Fibroblast of lung (primary cell): Measurements from ENCODE around the gene VPS11.

Source experiments
- CTCF ChIP-seq, 2 donors: IDR thresholded peaks in 1 of 2; conservative IDR thresholded peaks in 1 of 2; 1 replicate in 1 of 2; 2 replicates in 1 of 2; pipeline ENCODE4 v1.5.1; 2011 to 2012; ENCODE audit warnings: low read length in 2 of 2, control low read depth in 1 of 2, inconsistent platforms in 1 of 2, low read depth in 1 of 2, mild to moderate bottlenecking in 1 of 2
- EZH2 ChIP-seq: IDR thresholded peaks from 2 replicates; pipeline ENCODE4 v1.5.1; 2012; ENCODE audit warnings: low read length, control low read depth, mild to moderate bottlenecking; ENCODE audit errors: missing control alignments

- no peak for TF ChIP-seq CTCF (conservative IDR thresholded peaks at IDR 0.05 in 1 of 2, IDR thresholded peaks at IDR 0.05 in 1 of 2; ENCODE audit: low read depth in 1 of 2, low read length in 2 of 2)
- no peak for TF ChIP-seq EZH2
Measured at GRCh38 chr11:119062779-119063178, 4.8 kb upstream of the VPS11 start.
